ENCODE measurements around the gene NOG. TPM values are rescaled to one million over a fixed set of nuclear protein-coding genes. Genes with fewer than 3 reads are reported as not detected.

NOG gene
- total RNA-seq, 1 donor from 2014 or later = 32.8 TPM

- Histone ChIP-seq H3K4me3 (ENCODE audit: low read depth, low read length) (no peak overlapping the region), H3K27me3 (ENCODE audit: control insufficient read depth, insufficient read depth, low read length) (no peaks in the 10 kb centered on the region), H3K36me3 (ENCODE audit: control insufficient read depth, insufficient read depth, low read length) (no peaks in the 10 kb centered on the region)
- no peak for DNase-seq (ENCODE audit: low read depth)
- no peak for TF ChIP-seq CTCF (IDR thresholded peaks at IDR 0.05; ENCODE audit: insufficient read depth, low read length, poor library complexity, severe bottlenecking)
Measured at GRCh38 chr17:56639517-56639916, 46.0 kb downstream of the NOG start.

- Histone ChIP-seq H3K27me3 (ENCODE audit: control insufficient read depth, insufficient read depth, low read length) (no peaks in the 10 kb centered on the region), H3K4me3 (ENCODE audit: low read depth, low read length) (no peak overlapping the region), H3K36me3 (ENCODE audit: control insufficient read depth, insufficient read depth, low read length) (no peaks in the 10 kb centered on the region)
- TF ChIP-seq CTCF (IDR thresholded peaks at IDR 0.05; ENCODE audit: insufficient read depth, low read length, poor library complexity, severe bottlenecking) = no peak
- no peak for DNase-seq (ENCODE audit: low read depth)
Measured at GRCh38 chr17:56640116-56640515, 46.6 kb downstream of the NOG start.

GRCh38 chr17:56641373-56641772 lies 47.9 kb downstream of the NOG start:
- no peaks in the 10 kb centered on the region for H3K27me3 ChIP-seq (ENCODE audit: control insufficient read depth, insufficient read depth, low read length)
- H3K36me3 ChIP-seq (ENCODE audit: control insufficient read depth, insufficient read depth, low read length) = no peaks in the 10 kb centered on the region
- DNase-seq (ENCODE audit: low read depth) = no peak
- no peak for TF ChIP-seq CTCF (IDR thresholded peaks at IDR 0.05; ENCODE audit: insufficient read depth, low read length, poor library complexity, severe bottlenecking)
- no peak overlapping the region for H3K4me3 ChIP-seq (ENCODE audit: low read depth, low read length)

- no peaks in the 10 kb centered on the region for H3K27me3 ChIP-seq (ENCODE audit: control insufficient read depth, insufficient read depth, low read length)
- no peak for DNase-seq (ENCODE audit: low read depth)
- TF ChIP-seq CTCF (IDR thresholded peaks at IDR 0.05; ENCODE audit: insufficient read depth, low read length, poor library complexity, severe bottlenecking) = no peak
- H3K36me3 ChIP-seq (ENCODE audit: control insufficient read depth, insufficient read depth, low read length) = no peaks in the 10 kb centered on the region
- H3K4me3 ChIP-seq (ENCODE audit: low read depth, low read length) = no peak overlapping the region
Measured at GRCh38 chr17:56641894-56642293, 48.4 kb downstream of the NOG start.

- no peaks in the 10 kb centered on the region for H3K27me3 ChIP-seq (ENCODE audit: control insufficient read depth, insufficient read depth, low read length)
- no peak overlapping the region for H3K4me3 ChIP-seq (ENCODE audit: low read depth, low read length)
- TF ChIP-seq CTCF (IDR thresholded peaks at IDR 0.05; ENCODE audit: insufficient read depth, low read length, poor library complexity, severe bottlenecking) = no peak
- H3K36me3 ChIP-seq (ENCODE audit: control insufficient read depth, insufficient read depth, low read length) = no peaks in the 10 kb centered on the region
- DNase-seq (ENCODE audit: low read depth) = no peak
Measured at GRCh38 chr17:56642424-56642823, 48.9 kb downstream of the NOG start.

Other genes with a start within 250 kb of the NOG start
- 0.34 and 0.50 TPM in 2 replicates for gene C17orf67, start 240.2 kb downstream of the NOG start, total RNA-seq
- gene DGKE, start 240.5 kb downstream of the NOG start, total RNA-seq = 7.0 and 8.1 TPM in 2 replicates